HK-2 (cell line): ENCODE data around the gene ATXN3.

Experiments
- DNase-seq: peaks from one replicate; pipeline ENCODE4 v3.0.0-alpha.2; 2018; ENCODE audit not compliant: unreplicated experiment

ATXN3 gene

GRCh38 chr14:92106143-92106926 lies at the start of gene ATXN3:
Gene ATXN3, minus strand, starts transcription at chr14:92106582. Its CDS starts 30 bp downstream, at chr14:92106552.
- DNase-seq = peak; percentile 96

DNA sequence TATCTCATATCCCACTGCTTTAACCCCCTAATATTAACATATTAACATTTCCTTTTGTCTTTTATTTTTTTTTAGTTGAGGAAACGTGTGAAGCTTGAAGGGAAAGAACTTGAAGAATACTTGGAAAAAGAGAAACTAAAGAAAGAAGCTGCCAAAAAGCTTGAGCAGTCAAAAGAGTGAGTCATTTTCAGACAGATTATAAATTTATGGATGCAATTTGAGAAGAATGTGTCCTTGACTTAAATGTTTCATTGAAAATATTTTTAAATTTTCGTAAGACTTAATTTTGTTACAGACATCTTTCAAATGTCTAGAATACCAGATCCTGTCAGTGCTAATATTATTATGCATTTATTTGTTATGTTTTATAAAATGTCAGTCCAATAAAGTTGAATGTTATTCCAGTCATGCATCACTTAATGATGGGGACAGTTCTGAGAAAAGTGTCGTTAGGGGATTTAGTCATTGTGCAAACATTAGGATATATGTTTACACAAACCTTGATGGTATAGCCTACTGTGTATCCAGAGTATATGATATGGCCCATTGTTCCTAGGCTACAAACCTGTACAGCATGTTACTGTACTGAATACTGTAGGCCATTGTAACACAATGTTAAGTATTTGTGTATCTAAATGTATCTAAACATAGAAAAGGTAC lies 48.0 kb upstream of the ATXN3 start:
- no peak for DNase-seq

DNA sequence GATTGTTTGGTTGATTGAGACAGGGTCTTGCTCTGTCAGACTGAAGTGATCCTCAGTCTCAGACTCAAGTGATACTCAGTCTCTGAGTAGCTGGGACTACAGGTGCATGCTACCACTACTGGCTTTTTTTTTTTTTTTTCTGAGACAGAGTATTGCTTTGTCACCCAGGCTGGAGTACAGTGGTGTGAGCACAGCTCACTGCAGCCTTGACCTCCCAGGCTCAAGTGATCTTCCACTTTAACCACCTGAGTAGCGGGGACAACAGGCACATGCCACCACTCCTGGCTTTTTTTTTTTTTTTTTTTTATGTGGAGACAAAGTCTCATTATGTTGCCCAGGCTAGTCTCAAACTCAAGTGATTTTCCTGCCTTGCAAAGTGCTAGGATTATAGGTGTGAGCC lies 47.2 kb upstream of the ATXN3 start:
- DNase-seq = no peak

DNA sequence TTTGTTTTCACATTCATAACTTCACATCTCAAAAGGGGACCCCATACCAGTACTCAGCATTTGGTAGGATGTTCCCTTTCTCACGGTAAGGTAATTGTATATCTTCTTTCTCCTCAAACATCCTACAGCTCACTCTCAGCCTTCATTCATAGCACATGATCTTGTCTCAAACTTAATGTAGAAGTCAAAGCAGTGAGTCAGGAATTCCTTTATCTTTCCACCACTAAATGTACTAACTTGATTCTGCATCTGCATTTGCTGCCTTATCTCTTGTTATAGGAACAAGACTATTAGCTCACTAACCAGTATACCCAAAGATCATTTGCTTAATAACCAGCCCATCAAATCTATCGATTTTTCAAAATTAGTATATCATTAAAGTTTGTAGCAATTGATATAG lies 38.3 kb upstream of the ATXN3 start:
- no peak for DNase-seq

DNA sequence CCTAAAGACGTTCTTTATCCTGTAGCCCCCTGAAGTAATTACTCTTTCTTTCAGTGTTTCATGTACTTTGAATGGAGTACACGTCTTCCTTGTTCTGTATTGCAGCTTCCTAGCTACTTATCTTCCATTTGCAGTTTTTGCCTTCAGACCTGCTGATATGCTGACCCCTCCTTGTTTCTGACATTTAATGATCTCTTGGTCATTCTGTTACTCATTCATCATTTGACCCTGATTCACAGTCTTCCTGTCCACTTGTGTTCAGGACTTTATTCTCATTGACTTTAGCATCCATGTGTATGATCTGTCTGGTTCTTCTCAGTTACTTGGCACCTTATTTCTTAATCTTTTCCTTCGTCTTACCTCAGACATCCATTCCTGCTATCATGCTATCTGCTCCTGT lies 37.6 kb upstream of the ATXN3 start:
- no peak for DNase-seq

- peak; percentile 22 for DNase-seq
Measured at GRCh38 chr14:92143309-92143708, 36.9 kb upstream of the ATXN3 start.

GRCh38 chr14:92135269-92135668 lies 28.9 kb upstream of the ATXN3 start:
- no peak for DNase-seq

DNA sequence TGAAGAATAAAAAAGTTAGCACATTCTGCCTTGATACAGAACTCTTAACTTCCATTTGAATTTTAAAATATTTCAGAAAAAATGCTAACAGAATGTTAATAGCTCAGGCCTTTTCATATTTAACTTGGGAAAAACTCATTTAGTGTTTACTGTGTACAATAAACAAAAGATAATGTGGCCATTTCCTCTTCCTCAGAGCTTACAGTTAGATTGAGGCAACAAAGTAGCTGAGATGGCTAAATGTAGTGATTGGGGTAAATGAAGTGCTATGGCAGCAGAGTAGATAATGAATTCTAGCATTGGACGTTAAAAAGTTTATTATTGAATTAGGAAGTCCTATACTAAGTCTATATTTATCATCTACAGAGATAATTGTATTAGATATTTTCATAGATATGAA lies 28.1 kb upstream of the ATXN3 start:
- DNase-seq = no peak

- DNase-seq = no peak
Measured at GRCh38 chr14:92122761-92123160, 16.4 kb upstream of the ATXN3 start.

- no peak for DNase-seq
Measured at GRCh38 chr14:92122351-92122677, 15.9 kb upstream of the ATXN3 start.

GRCh38 chr14:92121670-92122350 lies 15.4 kb upstream of the ATXN3 start, which contains the start of the genes CPSF2 and NDUFB1:
Gene CPSF2, plus strand, starts transcription at chr14:92121969. Its CDS starts 9,016 bp downstream, at chr14:92130985.
Gene NDUFB1, minus strand, starts transcription at chr14:92121706. Its CDS starts 4,069 bp downstream, at chr14:92117637.
- peak; percentile 85 for DNase-seq

DNA sequence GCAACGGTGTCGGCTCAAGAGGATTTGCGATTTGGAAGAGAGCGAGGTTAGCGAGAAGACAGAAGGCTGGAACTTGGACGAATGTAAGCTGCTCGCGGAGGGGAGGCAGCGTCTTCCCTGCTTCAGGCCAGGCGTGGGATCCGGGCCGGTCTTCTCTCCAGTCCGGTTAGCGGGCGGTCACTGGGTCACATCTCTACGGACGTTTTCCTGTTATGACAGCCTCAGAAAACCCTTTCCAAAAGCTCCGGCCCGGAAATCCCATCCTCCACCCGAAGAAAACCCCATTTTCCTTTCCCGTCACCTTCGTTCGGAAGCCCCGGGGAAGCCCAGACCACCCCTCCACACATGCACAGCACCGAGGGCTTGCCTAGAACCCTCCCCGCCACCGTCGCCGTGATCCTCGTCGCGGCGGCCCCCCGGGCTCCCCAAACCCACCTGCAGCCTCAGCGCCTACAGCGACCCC lies 14.9 kb upstream of the ATXN3 start:
- DNase-seq = no peak

GRCh38 chr14:92109490-92109889 lies 3.1 kb upstream of the ATXN3 start:
- DNase-seq = no peak

- DNase-seq = no peak
Measured at GRCh38 chr14:92108345-92109254, 2.2 kb upstream of the ATXN3 start.

GRCh38 chr14:92105893-92106142 lies 564 bp downstream of the ATXN3 start:
- DNase-seq = no peak

GRCh38 chr14:92105073-92105892 lies 1.1 kb downstream of the ATXN3 start:
- no peak for DNase-seq

DNA sequence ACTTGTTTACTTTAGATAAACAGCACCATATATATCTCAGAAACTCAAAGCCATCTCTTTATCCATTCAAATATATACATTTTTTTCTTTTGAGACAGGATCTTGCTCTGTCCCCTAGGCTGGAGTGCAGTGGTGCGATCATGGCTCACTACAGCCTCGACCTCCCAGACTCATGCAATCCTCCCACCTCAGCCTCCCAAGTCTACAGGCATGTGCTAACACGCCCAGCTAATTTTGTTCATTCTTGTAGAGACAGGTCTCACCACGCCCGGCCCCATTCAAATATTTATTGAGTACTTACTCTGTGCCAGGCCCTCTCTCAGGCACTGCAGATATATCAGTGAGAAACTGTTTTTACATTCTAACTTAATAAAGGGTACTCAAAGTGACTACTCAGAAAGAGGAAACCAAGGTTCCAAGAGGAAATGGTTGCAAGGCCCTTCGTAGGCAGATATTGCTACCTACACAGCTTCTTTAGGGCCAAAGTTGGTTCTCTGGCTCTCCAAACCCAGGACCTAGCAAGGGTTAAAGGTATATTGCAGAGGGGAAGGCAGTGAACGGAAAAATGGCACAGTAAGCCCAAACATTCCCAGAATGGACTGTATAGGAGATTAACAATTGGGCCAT lies 2.9 kb downstream of the ATXN3 start:
- DNase-seq = no peak

DNA sequence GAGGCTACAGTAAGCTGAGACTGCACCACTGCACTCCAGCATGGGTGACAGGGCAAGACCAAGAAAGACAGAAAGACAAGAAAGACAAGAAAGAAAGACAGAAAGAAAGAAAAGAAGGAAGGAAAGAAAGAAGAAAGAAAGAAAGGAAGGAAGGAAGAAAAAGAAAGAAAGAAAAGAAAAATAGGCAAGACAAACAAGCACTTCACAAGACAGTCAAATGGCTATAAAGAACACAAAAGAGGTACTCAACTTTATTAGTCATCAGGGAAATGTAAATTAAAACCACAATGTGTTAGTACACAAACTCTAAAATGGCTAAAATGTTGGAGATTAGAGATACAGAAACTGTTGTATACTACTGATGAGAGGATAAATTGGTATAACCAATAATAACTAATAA lies 6.6 kb downstream of the ATXN3 start:
- DNase-seq = no peak

DNA sequence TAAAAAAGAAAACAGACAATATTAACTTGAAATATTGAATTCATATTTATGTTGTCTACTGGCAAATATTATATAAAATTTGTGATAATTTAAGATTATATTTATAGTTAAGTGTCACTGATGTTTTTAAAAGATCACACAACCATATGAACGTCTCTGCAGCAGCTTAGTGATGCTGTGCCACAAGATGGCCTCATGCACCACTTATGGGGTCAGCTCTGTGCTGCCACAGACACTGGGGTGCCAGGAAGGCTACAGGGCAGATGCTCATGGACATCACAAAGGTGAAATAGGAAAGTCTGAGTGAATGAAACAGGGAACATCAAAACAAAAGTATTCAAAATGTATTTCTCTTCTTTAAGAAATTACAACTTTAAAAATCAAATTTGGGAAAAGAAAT lies 13.1 kb downstream of the ATXN3 start:
- no peak for DNase-seq

DNA sequence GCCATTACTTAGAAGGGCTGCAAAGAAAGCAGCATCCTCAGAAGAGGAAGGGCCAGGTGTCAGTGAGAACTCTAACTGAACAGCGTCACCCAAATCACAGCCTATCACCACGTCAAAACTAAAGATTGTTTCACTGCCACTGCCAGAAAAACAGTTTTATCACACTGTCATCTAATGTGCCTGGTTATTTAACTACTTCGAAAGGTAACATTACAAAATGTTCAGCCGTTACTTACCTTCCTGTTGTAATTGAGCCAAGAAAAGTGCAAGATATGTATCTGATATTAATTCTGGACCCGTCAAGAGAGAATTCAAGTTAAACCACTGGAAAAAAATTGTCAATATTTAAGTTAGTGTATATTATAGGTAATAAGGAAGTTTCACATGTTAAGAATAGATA lies 17.9 kb downstream of the ATXN3 start:
- no peak for DNase-seq

- DNase-seq = no peak
Measured at GRCh38 chr14:92074555-92074954, 31.8 kb downstream of the ATXN3 start.
